Measurements from ENCODE around the gene RENBP.

DNA sequence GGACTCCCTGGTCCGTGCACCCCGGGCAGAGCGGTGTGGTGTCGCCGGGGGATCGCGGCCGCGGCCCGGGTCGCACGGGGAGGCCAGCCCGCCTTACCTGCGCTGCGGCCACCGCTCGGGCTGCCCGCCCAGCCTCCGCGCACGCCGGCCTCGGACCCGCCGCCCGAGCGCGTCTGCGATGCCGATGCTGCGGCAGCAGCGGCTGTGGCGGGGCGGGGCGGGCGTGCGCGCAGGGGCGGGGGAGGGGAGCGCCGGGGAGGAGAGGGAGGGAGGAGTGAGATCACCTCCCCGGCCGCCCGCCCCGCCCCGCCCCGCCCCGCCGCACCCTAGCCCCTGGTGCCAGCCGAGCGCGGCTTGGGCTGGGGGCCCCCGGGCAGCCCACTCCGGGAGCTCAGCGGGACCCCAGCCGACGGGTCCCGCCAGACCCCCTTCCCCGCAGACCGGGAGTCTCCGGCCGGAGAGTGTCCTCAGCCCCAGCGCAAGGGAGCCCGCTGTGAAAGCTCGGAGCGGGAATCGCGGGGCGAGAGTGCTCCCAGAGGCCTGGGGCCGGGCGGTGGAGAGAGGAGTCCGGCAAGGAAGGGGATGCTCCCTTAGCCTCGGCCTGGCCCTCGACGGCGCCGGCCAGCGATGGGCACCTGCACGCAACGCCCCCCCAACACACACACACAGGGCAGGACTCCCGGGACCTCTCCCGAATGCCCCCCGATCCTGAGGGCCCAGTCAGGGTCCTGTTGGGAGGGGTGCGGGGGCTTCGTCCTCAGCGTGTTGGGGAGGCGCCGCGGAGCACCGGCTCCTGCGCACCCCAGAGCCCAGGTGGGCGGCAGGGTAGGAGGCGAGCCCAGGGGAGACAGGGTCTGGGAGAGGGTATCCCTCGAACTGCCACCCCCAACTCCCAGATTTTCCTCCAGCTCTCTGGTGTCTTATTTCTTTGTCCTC is 58.2 kb downstream of the RENBP start, which contains the start of gene L1CAM:
- TF ChIP-seq, protein P1, sequence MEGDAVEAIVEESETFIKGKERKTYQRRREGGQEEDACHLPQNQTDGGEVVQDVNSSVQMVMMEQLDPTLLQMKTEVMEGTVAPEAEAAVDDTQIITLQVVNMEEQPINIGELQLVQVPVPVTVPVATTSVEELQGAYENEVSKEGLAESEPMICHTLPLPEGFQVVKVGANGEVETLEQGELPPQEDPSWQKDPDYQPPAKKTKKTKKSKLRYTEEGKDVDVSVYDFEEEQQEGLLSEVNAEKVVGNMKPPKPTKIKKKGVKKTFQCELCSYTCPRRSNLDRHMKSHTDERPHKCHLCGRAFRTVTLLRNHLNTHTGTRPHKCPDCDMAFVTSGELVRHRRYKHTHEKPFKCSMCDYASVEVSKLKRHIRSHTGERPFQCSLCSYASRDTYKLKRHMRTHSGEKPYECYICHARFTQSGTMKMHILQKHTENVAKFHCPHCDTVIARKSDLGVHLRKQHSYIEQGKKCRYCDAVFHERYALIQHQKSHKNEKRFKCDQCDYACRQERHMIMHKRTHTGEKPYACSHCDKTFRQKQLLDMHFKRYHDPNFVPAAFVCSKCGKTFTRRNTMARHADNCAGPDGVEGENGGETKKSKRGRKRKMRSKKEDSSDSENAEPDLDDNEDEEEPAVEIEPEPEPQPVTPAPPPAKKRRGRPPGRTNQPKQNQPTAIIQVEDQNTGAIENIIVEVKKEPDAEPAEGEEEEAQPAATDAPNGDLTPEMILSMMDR (conservative IDR thresholded peaks at IDR 0.05; ENCODE audit: low read depth, low read length): no peak
- no peak for TF ChIP-seq EZH2 (IDR thresholded peaks at IDR 0.05; ENCODE audit: borderline replicate concordance, low read depth, low read length, poor library complexity, severe bottlenecking)

Data from A673 (cell line).